Mononuclear cell (primary cell): ENCODE data around the gene MFNG. TPM values are rescaled to one million over a fixed set of nuclear protein-coding genes. Genes with fewer than 3 reads are reported as not detected.
"Not testable (repeated sequence)": the region's sequence is repeated elsewhere in the genome, so short reads cannot be mapped to it uniquely, and the experiment has no call there.

Experiments
- H3K27me3 ChIP-seq: 2 replicates; pipeline ENCODE4 v1.6.0; 2011; ENCODE audit warnings: low read length, control low read depth; ENCODE audit not compliant: insufficient read depth
- H3K4me1 ChIP-seq: 2 replicates; pipeline ENCODE4 v1.5.1; 2011; ENCODE audit warnings: mild to moderate bottlenecking, low read length, control low read depth; ENCODE audit not compliant: insufficient read depth
- H3K4me3 ChIP-seq: 2 replicates; pipeline ENCODE4 v1.5.1; 2011; ENCODE audit warnings: mild to moderate bottlenecking, low read length, moderate library complexity
- H3K9me3 ChIP-seq: 2 replicates; pipeline ENCODE4 v1.5.1; 2011; ENCODE audit warnings: low read depth, mild to moderate bottlenecking, control low read depth, low read length
- total RNA-seq: library from RNA; depleted of rRNA; stranded (reverse); fragments of >200 nt; gene quantifications from one replicate; pipeline ENCODE4 v1.2.3, GENCODE V29; 2012

Gene MFNG
- total RNA-seq, 1 donor: 77.0 TPM

DNA sequence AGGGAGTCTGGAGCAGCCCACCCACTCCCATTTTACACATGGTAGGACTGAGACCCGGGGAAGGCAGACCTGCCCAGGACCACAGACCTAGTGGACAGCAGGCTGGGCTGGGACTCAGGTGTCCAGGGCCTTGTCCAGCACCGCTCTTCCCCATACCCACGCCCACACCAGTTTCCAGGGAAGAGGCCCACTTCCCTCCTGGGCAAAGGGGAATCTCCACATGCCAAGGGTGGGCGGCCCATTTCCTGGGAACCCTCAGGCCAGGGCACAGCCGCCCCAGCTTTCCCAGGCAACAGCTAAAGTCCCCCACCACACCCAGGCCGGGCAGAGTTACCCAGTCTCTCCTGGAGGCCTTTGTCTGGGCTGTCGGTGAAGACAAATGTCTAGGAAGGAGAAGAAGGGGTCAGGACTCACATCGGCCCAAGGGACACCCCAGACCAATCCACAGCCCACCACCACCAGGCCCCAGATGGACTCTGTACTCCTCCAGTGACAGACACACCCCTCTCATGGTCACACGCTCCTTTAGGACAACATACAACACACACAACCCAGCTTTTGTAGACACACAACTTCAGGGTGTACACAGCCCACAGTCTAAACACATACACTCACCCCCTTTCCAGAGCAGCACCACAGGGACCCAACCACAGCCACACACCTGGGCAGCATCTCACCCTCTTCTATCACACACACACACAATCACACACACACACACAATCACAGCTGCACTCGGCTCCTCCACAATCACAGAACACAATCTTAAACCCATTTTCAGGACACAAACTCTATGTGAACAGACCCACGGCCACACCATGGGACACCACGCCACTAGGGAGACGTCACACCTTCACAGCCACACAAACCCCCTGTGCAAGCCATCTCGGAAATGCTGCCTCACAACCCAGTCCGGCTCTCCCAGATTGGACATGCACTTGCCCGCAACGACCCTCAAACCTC, 5.5 kb downstream of the MFNG start:
- no peaks in the 10 kb centered on the region for H3K27me3 ChIP-seq
- peaks cover 36% of the 10 kb centered on the region for H3K4me1 ChIP-seq
- no peaks in the 10 kb centered on the region for H3K9me3 ChIP-seq
- no peak overlapping the region for H3K4me3 ChIP-seq

DNA sequence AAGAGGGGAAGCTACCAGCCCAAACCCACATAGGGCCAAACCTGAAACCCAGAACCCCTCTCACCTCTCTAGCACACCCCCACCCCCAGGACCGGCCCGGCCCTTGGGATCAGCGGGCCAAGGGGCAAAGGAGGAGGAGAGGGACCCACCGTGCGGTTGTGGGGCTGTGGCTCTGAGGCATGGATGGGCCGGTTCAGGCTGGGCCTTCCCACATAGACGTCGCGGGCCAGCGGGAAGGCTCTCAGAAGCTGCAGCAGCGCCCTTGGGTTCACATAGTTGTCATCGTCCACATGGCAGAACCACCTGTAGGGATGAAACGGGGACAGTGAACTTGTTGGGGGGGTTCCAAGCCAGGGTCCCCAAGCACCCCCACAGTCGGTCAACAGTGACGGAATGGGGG, 7.0 kb downstream of the MFNG start:
- Histone ChIP-seq H3K4me1 (peaks cover 27% of the 10 kb centered on the region), H3K9me3 (no peaks in the 10 kb centered on the region), H3K27me3 (no peaks in the 10 kb centered on the region), H3K4me3 (no peak overlapping the region)

GRCh38 chr22:37476389-37477329, 9.5 kb downstream of the MFNG start:
- no peak overlapping the region for H3K4me3 ChIP-seq
- H3K4me1 ChIP-seq: peaks cover 3% of the 10 kb centered on the region
- H3K9me3 ChIP-seq: no peaks in the 10 kb centered on the region
- no peaks in the 10 kb centered on the region for H3K27me3 ChIP-seq

GRCh38 chr22:37474447-37475090, 11.6 kb downstream of the MFNG start:
- no peaks in the 10 kb centered on the region for H3K9me3 ChIP-seq
- H3K27me3 ChIP-seq: no peaks in the 10 kb centered on the region
- no peaks in the 10 kb centered on the region for H3K4me1 ChIP-seq
- H3K4me3 ChIP-seq: no peak overlapping the region

- H3K4me1 ChIP-seq: no peaks in the 10 kb centered on the region
- no peaks in the 10 kb centered on the region for H3K27me3 ChIP-seq
- H3K9me3 ChIP-seq: no peaks in the 10 kb centered on the region
- no peak overlapping the region for H3K4me3 ChIP-seq
Measured at GRCh38 chr22:37473437-37473946, 12.7 kb downstream of the MFNG start.

GRCh38 chr22:37472418-37473006, 13.7 kb downstream of the MFNG start:
- H3K4me3 ChIP-seq: no peak overlapping the region
- H3K9me3 ChIP-seq: no peaks in the 10 kb centered on the region
- H3K4me1 ChIP-seq: no peaks in the 10 kb centered on the region
- H3K27me3 ChIP-seq: no peaks in the 10 kb centered on the region

DNA sequence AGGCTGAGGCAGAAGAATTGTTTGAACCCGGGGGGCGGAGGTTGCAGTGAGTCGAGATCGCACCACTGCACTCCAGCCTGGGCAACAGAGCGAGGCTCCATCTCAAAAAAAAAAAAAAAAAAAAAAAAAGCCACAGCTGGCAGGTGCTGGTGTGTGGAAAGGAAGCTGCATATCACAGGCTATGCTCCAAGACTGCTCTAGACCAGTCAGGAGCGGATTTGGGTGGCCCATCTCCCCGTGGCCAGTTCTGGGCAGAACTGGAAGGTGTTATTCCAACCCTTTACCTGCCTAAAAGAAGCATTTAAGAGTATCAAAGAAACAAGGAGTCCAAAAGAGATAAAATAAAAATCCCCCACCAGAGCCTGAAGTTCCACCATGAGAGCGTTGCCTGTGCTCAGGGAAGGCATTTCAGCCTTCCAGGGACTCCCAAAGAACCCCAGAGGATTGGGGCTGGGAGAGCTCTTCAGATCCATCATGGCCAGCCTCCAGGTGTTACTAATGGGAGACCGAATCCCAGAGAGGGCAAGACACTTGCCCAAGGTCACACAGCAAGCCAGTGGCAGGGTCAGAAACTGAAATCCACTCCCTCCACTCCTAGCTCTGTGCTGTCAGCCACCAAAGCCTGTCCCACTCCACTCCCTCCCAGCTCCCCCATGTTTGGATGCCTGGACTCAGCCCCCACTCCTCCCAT, 14.3 kb downstream of the MFNG start:
- no peaks in the 10 kb centered on the region for H3K9me3 ChIP-seq
- H3K4me1 ChIP-seq: no peaks in the 10 kb centered on the region
- no peaks in the 10 kb centered on the region for H3K27me3 ChIP-seq
- no peak overlapping the region for H3K4me3 ChIP-seq

GRCh38 chr22:37470087-37470445, 16.1 kb downstream of the MFNG start:
- no peaks in the 10 kb centered on the region for H3K27me3 ChIP-seq
- H3K4me1 ChIP-seq: no peaks in the 10 kb centered on the region

GRCh38 chr22:37469416-37470086, 16.6 kb downstream of the MFNG start:
- Histone ChIP-seq H3K9me3 (no peaks in the 10 kb centered on the region), H3K4me3 (no peak overlapping the region), H3K4me1 (no peaks in the 10 kb centered on the region), H3K27me3 (no peaks in the 10 kb centered on the region)

More at GRCh38 chr22:37470087-37470445, 16.1 kb downstream of the MFNG start:
- Histone ChIP-seq H3K4me3 (no peak overlapping the region), H3K9me3 (no peaks in the 10 kb centered on the region)

GRCh38 chr22:37468201-37468695, 17.9 kb downstream of the MFNG start:
- H3K9me3 ChIP-seq, H3K4me3 ChIP-seq, H3K27me3 ChIP-seq, H3K4me1 ChIP-seq: not testable (repeated sequence)

- Histone ChIP-seq H3K9me3 (no peaks in the 10 kb centered on the region), H3K27me3 (no peaks in the 10 kb centered on the region), H3K4me3 (no peak overlapping the region), H3K4me1 (no peaks in the 10 kb centered on the region)
Measured at GRCh38 chr22:37467391-37467955, 18.7 kb downstream of the MFNG start.

- Histone ChIP-seq H3K27me3 (no peaks in the 10 kb centered on the region), H3K4me1 (no peaks in the 10 kb centered on the region), H3K9me3 (no peaks in the 10 kb centered on the region), H3K4me3 (no peak overlapping the region)
Measured at GRCh38 chr22:37464181-37464580, 22.0 kb downstream of the MFNG start.

GRCh38 chr22:37462983-37463382, 23.2 kb downstream of the MFNG start:
- no peaks in the 10 kb centered on the region for H3K9me3 ChIP-seq
- H3K27me3 ChIP-seq: no peaks in the 10 kb centered on the region
- no peaks in the 10 kb centered on the region for H3K4me1 ChIP-seq
- no peak overlapping the region for H3K4me3 ChIP-seq
